ENCODE data around the gene CTSL. TPM values are rescaled to one million over a fixed set of nuclear protein-coding genes. Genes with fewer than 3 reads are reported as not detected.
"Not testable (repeated sequence)": the region's sequence is repeated elsewhere in the genome, so short reads cannot be mapped to it uniquely, and the experiment has no call there.

Gene CTSL
- total and polyA plus RNA-seq, 4 experiments from 2014 or later: 7.3 to 71.4 (median 40.2) TPM

GRCh38 chr9:87739546-87739945, 13.6 kb downstream of the CTSL start:
- intact Hi-C loops (cut with micrococcal nuclease): no loop called here
- ChIA-PET CTCF (ENCODE audit: partially characterized antibody) (no interaction called here), POLR2A (ENCODE audit: partially characterized antibody) (no interaction called here)
- Histone ChIP-seq H3K36me3 (ENCODE audit: insufficient read depth, low read length) (no peaks in the 10 kb centered on the region), H3K27me3 (ENCODE audit: insufficient read depth, low read length) (no peaks in the 10 kb centered on the region), H3K4me3 (ENCODE audit: low read length in 2 of 2) (no peak overlapping the region), H3K9me3 (ENCODE audit: control insufficient read depth in 1 of 2, low read length in 2 of 2) (no peaks in the 10 kb centered on the region), H3K4me1 (ENCODE audit: insufficient read depth, low read length) (no peaks in the 10 kb centered on the region), H3K27ac (ENCODE audit: low read depth, low read length) (no peak overlapping the region)
- Mint-ChIP-seq H3K4me1 (peaks cover 0 to 5% (median 2%) of the 10 kb centered on the region in 4 donors), H3K27me3 (peaks cover 5 to 7% of the 10 kb centered on the region in 2 donors), H3K9me3 (peaks cover 0 to 35% (median 12%) of the 10 kb centered on the region in 8 donors), H3K4me3 (no peak overlapping the region), H3K27ac (no peak overlapping the region), H3K36me3 (no peaks in the 10 kb centered on the region)
- no peak for DNase-seq

GRCh38 chr9:87740209-87740608, 14.3 kb downstream of the CTSL start:
- H3K27ac ChIP-seq (ENCODE audit: low read depth, low read length): no peak overlapping the region
- DNase-seq: no peak
- Mint-ChIP-seq H3K27ac (no peak overlapping the region), H3K9me3 (peaks cover 0 to 35% (median 12%) of the 10 kb centered on the region in 8 donors), H3K4me1 (peaks cover 0 to 5% (median 2%) of the 10 kb centered on the region in 4 donors), H3K27me3 (peaks cover 5 to 7% of the 10 kb centered on the region in 2 donors), H3K36me3 (no peaks in the 10 kb centered on the region), H3K4me3 (no peak overlapping the region)
- POLR2A ChIA-PET (ENCODE audit: partially characterized antibody): no interaction called here
- H3K4me1 ChIP-seq (ENCODE audit: insufficient read depth, low read length): no peaks in the 10 kb centered on the region
- no peaks in the 10 kb centered on the region for H3K36me3 ChIP-seq (ENCODE audit: insufficient read depth, low read length)
- H3K27me3 ChIP-seq (ENCODE audit: insufficient read depth, low read length): no peaks in the 10 kb centered on the region
- no peak overlapping the region for H3K4me3 ChIP-seq (ENCODE audit: low read length in 2 of 2)
- intact Hi-C loops (cut with micrococcal nuclease): no loop called here
- CTCF ChIA-PET (ENCODE audit: partially characterized antibody): no interaction called here
- H3K9me3 ChIP-seq (ENCODE audit: control insufficient read depth in 1 of 2, low read length in 2 of 2): no peaks in the 10 kb centered on the region

DNA sequence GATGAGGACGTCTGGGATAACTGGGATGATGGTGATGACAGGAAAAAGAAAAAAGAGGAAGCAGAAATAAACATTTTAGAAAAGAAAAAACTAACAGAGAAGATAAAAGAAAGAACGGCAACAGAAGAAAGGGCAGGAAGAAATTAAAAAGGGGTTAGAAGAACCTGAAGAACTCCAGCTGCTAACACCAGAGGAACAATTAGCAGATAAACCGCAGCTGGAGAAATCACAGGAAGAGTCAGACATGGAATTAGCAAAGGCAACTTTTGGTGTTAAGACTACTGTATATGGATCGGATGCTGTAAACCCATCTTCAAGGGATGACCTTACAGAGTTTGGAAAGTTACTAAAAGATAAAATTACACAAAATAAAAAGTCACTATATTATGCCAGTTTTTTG, 15.4 kb downstream of the CTSL start:
- ChIA-PET POLR2A (ENCODE audit: partially characterized antibody) (no interaction called here), CTCF (ENCODE audit: partially characterized antibody) (no interaction called here)
- Mint-ChIP-seq H3K36me3 (no peaks in the 10 kb centered on the region), H3K4me1 (peaks cover 0 to 5% (median 2%) of the 10 kb centered on the region in 4 donors), H3K27me3 (peaks cover 3% of the 10 kb centered on the region in 2 donors), H3K27ac (peak overlapping the region in 1 of 7 donors; percentile 31), H3K4me3 (no peak overlapping the region), H3K9me3 (peaks cover 0 to 30% (median 11%) of the 10 kb centered on the region in 8 donors)
- no peaks in the 10 kb centered on the region for H3K4me1 ChIP-seq (ENCODE audit: insufficient read depth, low read length)
- DNase-seq: no peak
- H3K4me3 ChIP-seq (ENCODE audit: low read length in 2 of 2): no peak overlapping the region
- H3K27me3 ChIP-seq (ENCODE audit: insufficient read depth, low read length): no peaks in the 10 kb centered on the region
- H3K36me3 ChIP-seq (ENCODE audit: insufficient read depth, low read length): no peaks in the 10 kb centered on the region
- no peaks in the 10 kb centered on the region for H3K9me3 ChIP-seq (ENCODE audit: control insufficient read depth in 1 of 2, low read length in 2 of 2)
- no peak overlapping the region for H3K27ac ChIP-seq (ENCODE audit: low read depth, low read length)
- intact Hi-C loops (cut with micrococcal nuclease): no loop called here

- H3K27me3 Mint-ChIP-seq: peaks cover 3% of the 10 kb centered on the region in 2 donors
- no peak overlapping the region for H3K27ac ChIP-seq (ENCODE audit: low read depth, low read length)
- H3K27me3 ChIP-seq (ENCODE audit: insufficient read depth, low read length): no peaks in the 10 kb centered on the region
- H3K9me3 Mint-ChIP-seq: peaks cover 0 to 26% (median 10%) of the 10 kb centered on the region in 8 donors
- intact Hi-C loops (cut with micrococcal nuclease): no loop called here
- H3K9me3 ChIP-seq (ENCODE audit: control insufficient read depth in 1 of 2, low read length in 2 of 2): no peaks in the 10 kb centered on the region
- DNase-seq: no peak
- no peaks in the 10 kb centered on the region for H3K36me3 ChIP-seq (ENCODE audit: insufficient read depth, low read length)
- ChIA-PET CTCF (ENCODE audit: partially characterized antibody) (no interaction called here), POLR2A (ENCODE audit: partially characterized antibody) (no interaction called here)
- H3K4me1 ChIP-seq (ENCODE audit: insufficient read depth, low read length): no peaks in the 10 kb centered on the region
- H3K36me3 Mint-ChIP-seq: no peaks in the 10 kb centered on the region
- H3K27ac Mint-ChIP-seq: no peak overlapping the region
- H3K4me3 Mint-ChIP-seq: no peak overlapping the region
- H3K4me1 Mint-ChIP-seq: peaks cover 0 to 5% (median 2%) of the 10 kb centered on the region in 4 donors
- no peak overlapping the region for H3K4me3 ChIP-seq (ENCODE audit: low read length in 2 of 2)
These were observed 16.0 kb downstream of the CTSL start for GRCh38 chr9:87741891-87742290.

DNA sequence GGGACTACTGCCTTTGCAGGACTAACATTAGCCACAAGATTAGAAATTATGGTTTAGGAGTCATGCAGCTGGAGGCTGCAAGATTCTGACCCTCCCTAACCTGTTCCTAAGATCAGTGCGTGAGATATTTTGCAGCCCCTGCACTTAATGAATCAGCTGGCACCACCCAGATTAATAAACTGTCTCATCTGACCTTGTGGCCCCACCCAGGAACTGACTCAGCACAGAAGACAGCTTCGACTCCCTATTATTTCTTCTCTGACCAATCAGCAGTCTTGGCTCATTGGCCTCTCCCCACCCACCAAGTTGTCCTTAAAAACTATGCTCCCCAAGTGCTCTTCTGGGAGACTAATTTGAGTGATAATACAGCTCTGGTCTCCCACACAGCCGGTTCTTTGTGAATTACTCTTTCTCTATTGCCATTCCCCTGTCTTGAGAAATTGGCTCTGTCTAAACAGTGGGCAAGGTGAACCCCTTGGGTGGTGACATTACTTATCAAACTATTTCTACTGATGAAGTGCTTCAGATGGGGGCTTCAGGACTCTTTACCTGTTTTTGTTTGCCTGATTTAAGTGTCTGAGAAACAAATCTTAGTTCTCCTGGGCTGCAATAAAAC, 17.0 kb downstream of the CTSL start:
- H3K9me3 Mint-ChIP-seq: peaks cover 0 to 26% (median 10%) of the 10 kb centered on the region in 8 donors
- H3K9me3 ChIP-seq (ENCODE audit: control insufficient read depth in 1 of 2, low read length in 2 of 2): no peaks in the 10 kb centered on the region
- no peaks in the 10 kb centered on the region for H3K27me3 ChIP-seq (ENCODE audit: insufficient read depth, low read length)
- ChIA-PET POLR2A (ENCODE audit: partially characterized antibody) (no interaction called here), CTCF (ENCODE audit: partially characterized antibody) (no interaction called here)
- H3K4me1 Mint-ChIP-seq: peaks cover 0 to 5% (median 2%) of the 10 kb centered on the region in 4 donors
- no peak for DNase-seq
- no peak overlapping the region for H3K4me3 ChIP-seq (ENCODE audit: low read length in 2 of 2)
- peaks cover 0 to 6% of the 10 kb centered on the region in 2 donors for H3K27me3 Mint-ChIP-seq
- no peaks in the 10 kb centered on the region for H3K36me3 Mint-ChIP-seq
- H3K27ac ChIP-seq (ENCODE audit: low read depth, low read length): no peak overlapping the region
- no peaks in the 10 kb centered on the region for H3K36me3 ChIP-seq (ENCODE audit: insufficient read depth, low read length)
- H3K4me1 ChIP-seq (ENCODE audit: insufficient read depth, low read length): no peaks in the 10 kb centered on the region
- H3K27ac Mint-ChIP-seq: no peak overlapping the region
- intact Hi-C loops (cut with micrococcal nuclease): no loop called here
- H3K4me3 Mint-ChIP-seq: no peak overlapping the region

DNA sequence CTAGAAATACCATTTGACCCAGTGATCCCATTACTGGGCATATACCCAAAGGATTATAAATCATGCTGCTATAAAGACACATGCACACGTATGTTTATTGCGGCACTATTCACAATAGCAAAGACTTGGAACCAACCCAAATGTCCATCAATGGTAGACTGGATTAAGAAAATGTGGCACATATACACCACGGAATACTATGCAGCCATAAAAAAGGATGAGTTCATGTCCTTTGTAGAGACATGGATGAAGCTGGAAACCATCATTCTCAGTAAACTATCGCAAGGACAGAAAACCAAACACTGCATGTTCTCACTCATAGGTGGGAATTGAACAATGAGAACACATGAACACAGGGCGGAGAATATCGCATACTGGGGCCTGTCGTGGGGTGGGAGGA, 18.3 kb downstream of the CTSL start:
- CTCF ChIA-PET (ENCODE audit: partially characterized antibody); DNase-seq; H3K27ac ChIP-seq (ENCODE audit: low read depth, low read length); H3K36me3 ChIP-seq (ENCODE audit: insufficient read depth, low read length); intact Hi-C loops (cut with micrococcal nuclease); H3K4me3 ChIP-seq (ENCODE audit: low read length in 2 of 2); H3K27me3 ChIP-seq (ENCODE audit: insufficient read depth, low read length); H3K4me3 Mint-ChIP-seq; H3K4me1 ChIP-seq (ENCODE audit: insufficient read depth, low read length); POLR2A ChIA-PET (ENCODE audit: partially characterized antibody); H3K36me3 Mint-ChIP-seq; H3K27me3 Mint-ChIP-seq; H3K9me3 ChIP-seq (ENCODE audit: control insufficient read depth in 1 of 2, low read length in 2 of 2); H3K27ac Mint-ChIP-seq; H3K4me1 Mint-ChIP-seq: not testable (repeated sequence)
- H3K9me3 Mint-ChIP-seq: peaks cover 0 to 26% (median 10%) of the 10 kb centered on the region in 8 donors

GRCh38 chr9:87746186-87746585, 20.3 kb downstream of the CTSL start:
- Histone ChIP-seq H3K4me1 (ENCODE audit: insufficient read depth, low read length) (no peaks in the 10 kb centered on the region), H3K27me3 (ENCODE audit: insufficient read depth, low read length) (no peaks in the 10 kb centered on the region), H3K36me3 (ENCODE audit: insufficient read depth, low read length) (no peaks in the 10 kb centered on the region), H3K4me3 (ENCODE audit: low read length in 2 of 2) (no peak overlapping the region), H3K9me3 (ENCODE audit: control insufficient read depth in 1 of 2, low read length in 2 of 2) (no peaks in the 10 kb centered on the region), H3K27ac (ENCODE audit: low read depth, low read length) (no peak overlapping the region)
- POLR2A ChIA-PET (ENCODE audit: partially characterized antibody): no interaction called here
- Mint-ChIP-seq H3K27ac (no peak overlapping the region), H3K4me1 (peaks cover 0 to 3% (median 2%) of the 10 kb centered on the region in 4 donors), H3K4me3 (no peak overlapping the region), H3K27me3 (peaks cover 8% of the 10 kb centered on the region in 2 donors), H3K9me3 (peaks cover 0 to 26% (median 10%) of the 10 kb centered on the region in 8 donors), H3K36me3 (no peaks in the 10 kb centered on the region)
- CTCF ChIA-PET (ENCODE audit: partially characterized antibody): no interaction called here
- intact Hi-C loops (cut with micrococcal nuclease): no loop called here
- no peak for DNase-seq
